GM12864 (cell line): Measurements from ENCODE around the gene GPC5.

Source experiments
- DNase-seq: peaks from one replicate; pipeline ENCODE4 v3.0.0-alpha.2; 2011; ENCODE audit warnings: low read depth
- H3K4me3 ChIP-seq: 2 replicates; pipeline ENCODE4 v1.5.1; 2011; ENCODE audit warnings: mild to moderate bottlenecking, low read depth, low read length, control low read depth
- CTCF ChIP-seq: IDR thresholded peaks from 2 replicates; pipeline ENCODE4 v1.5.1; 2011; ENCODE audit warnings: low read depth, mild to moderate bottlenecking, moderate library complexity, low read length, control low read depth, inconsistent platforms; ENCODE audit errors: missing control alignments

The GPC5 gene

DNA sequence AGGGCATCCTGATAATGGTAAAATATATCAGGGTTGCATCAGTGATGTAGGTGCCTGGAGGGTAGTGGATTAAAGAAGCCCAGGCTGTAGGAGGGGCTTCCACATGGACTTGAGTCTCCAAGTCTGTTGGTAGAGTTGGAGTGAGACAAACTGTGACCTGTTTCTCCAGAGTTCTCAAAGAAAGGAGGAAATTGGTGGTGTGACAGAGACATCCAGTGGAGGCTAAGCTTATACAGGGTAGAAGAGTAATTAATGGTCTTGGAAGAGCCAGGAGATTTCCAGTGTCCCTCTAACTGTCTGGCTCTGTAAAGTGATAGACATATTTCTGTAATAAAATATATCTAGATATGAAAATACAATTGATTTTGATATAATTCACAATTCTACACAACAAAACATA is 61.1 kb downstream of the GPC5 start:
- no peak for TF ChIP-seq CTCF
- no peak for DNase-seq

DNA sequence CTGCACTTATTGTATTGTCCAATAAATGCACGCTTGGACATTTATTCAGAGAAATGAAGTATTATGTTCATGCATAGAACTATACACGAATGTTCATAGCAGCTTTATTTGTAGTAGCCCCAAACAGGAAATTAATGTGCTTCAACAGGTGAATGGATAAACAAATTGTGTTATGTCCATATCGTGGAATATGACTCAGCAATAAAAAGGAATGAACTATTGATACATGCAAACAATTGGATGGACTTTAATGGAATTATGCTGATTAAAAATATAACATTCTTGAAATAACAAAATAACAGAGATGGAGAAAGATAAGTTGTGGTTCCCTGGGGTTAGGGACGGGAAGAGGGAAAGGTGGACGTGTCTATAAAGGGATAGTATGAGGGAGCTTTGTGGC is 65.9 kb downstream of the GPC5 start:
- TF ChIP-seq CTCF, result no peak
- DNase-seq, result no peak
- H3K4me3 ChIP-seq, result no peak overlapping the region

More for the DNA sequence above, 61.1 kb downstream of the GPC5 start:
- no peak overlapping the region for H3K4me3 ChIP-seq

DNA sequence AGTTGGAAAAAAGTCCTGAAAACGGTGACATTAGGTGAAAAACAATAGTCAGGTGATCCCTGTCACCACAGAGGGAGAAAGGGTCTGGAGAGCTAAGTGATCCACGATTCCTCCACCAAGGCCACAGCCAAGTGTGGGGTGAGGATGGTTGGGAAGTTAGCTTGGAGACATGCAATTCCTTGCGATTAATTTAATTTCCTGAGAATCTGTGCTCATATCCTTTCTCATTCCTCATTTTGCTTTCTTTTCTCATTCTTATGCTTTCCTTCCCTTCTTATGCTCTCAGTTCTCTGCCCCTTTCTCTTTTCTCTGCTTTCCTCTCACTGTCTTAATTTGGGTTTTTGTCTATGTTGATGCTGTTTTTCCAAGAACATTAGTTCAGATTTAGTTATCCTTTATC is 68.8 kb downstream of the GPC5 start:
- TF ChIP-seq CTCF, result no peak
- H3K4me3 ChIP-seq, result no peak overlapping the region
- DNase-seq, result no peak

- TF ChIP-seq CTCF, result no peak
- DNase-seq, result no peak
Observed at GRCh38 chr13:91468301-91468700, 69.9 kb downstream of the GPC5 start.

GRCh38 chr13:91470084-91470621 is 71.7 kb downstream of the GPC5 start:
- no peak for DNase-seq
- no peak for TF ChIP-seq CTCF
- no peak overlapping the region for H3K4me3 ChIP-seq

More at GRCh38 chr13:91468301-91468700, 69.9 kb downstream of the GPC5 start:
- H3K4me3 ChIP-seq, result no peak overlapping the region

- DNase-seq, result no peak
- H3K4me3 ChIP-seq, result no peak overlapping the region
- TF ChIP-seq CTCF, result no peak
Observed at GRCh38 chr13:91470681-91471080, 72.3 kb downstream of the GPC5 start.

- DNase-seq, result no peak
- no peak overlapping the region for H3K4me3 ChIP-seq
- TF ChIP-seq CTCF, result no peak
Observed at GRCh38 chr13:91482427-91482826, 84.0 kb downstream of the GPC5 start.
